ENCODE data around the gene TP53I11. TPM values are rescaled to one million over a fixed set of nuclear protein-coding genes. Genes with fewer than 3 reads are reported as not detected.

TP53I11 gene
- total RNA-seq, 6 experiments from 2014 or later: 1.1 to 2.9 (median 1.8) TPM

DNA sequence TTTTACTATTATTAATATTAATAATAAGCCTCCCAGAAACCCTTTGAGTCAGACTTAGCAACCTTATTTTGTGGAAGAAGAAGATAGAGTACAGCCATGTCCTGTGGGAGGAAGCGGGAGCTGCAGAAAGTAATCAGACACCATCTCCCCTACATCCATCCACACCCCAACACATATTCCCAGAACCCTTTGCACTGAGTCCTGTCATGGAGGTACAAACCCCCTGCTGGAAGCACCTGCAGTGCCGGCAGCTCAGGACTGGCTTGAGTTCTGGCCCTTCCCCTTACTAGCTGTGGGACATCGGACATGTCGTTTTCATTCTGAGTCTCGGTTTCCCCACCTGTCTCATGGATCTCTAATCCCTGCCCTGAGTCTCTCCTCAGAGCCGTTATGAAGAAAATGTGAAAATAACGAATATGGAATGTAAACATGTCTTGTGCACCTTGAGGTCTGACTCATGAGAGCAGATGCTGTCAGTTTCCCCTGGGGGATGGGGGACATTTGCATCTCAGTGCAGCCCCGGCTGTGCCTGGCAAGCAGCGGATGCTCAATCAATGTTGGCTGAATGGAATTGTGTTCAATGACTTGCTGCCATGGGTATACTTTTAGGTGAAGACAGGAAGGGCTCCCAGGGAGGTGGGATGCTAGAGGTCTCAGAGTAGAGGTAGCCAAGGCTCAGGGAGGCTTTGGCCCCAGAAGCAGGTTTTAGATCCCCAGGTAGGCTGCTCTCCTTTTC, 45.4 kb downstream of the TP53I11 start:
- no peaks in the 10 kb centered on the region for H3K36me3 Mint-ChIP-seq (ENCODE audit: low read depth)
- no peaks in the 10 kb centered on the region for H3K4me1 Mint-ChIP-seq (ENCODE audit: low read depth)
- no peaks in the 10 kb centered on the region for H3K9me3 Mint-ChIP-seq
- peaks cover 53% of the 10 kb centered on the region for H3K27me3 Mint-ChIP-seq (ENCODE audit: insufficient read depth)
- no peak for DNase-seq
- H3K27ac Mint-ChIP-seq: no peak overlapping the region
- no peak overlapping the region for H3K4me3 Mint-ChIP-seq
- TF ChIP-seq, protein P1, sequence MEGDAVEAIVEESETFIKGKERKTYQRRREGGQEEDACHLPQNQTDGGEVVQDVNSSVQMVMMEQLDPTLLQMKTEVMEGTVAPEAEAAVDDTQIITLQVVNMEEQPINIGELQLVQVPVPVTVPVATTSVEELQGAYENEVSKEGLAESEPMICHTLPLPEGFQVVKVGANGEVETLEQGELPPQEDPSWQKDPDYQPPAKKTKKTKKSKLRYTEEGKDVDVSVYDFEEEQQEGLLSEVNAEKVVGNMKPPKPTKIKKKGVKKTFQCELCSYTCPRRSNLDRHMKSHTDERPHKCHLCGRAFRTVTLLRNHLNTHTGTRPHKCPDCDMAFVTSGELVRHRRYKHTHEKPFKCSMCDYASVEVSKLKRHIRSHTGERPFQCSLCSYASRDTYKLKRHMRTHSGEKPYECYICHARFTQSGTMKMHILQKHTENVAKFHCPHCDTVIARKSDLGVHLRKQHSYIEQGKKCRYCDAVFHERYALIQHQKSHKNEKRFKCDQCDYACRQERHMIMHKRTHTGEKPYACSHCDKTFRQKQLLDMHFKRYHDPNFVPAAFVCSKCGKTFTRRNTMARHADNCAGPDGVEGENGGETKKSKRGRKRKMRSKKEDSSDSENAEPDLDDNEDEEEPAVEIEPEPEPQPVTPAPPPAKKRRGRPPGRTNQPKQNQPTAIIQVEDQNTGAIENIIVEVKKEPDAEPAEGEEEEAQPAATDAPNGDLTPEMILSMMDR (IDR thresholded peaks at IDR 0.05): no peak

DNA sequence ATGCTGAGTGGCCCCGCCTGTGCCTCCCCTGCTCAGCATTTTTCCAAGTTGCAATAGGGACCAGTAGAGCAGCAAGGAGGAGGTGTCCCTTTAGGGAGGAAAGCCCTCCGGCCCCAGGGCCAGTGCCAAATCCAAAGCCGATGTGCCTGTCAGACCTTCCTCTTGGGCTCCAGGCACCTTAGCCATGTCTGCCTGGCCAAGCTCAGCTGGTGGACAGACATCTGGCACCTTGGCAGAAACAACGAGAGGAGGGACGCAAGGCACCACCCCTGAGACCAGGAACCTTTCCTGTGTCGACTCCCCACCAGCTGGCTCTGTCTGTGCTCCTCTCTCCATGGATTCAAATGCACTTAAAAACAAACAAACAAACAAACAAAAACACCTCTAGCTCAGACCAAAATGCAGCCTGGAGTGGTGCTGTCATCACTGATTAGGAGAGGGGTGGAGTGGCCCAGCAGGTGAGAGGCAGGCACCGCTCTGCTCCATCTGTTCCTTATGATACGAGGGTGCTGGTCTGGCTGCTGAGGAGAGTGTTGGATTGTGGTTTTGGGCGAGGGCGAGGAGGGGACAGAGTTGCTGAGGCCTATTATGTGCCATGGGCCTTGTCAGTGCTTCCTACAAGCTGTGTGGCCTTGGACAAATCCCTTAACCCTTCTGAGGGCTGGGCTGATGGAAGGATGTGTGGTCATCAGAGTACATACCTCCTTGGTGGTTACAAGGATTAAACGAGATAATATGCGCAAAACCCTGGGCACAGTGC, 46.2 kb downstream of the TP53I11 start:
- H3K4me1 Mint-ChIP-seq (ENCODE audit: low read depth): no peaks in the 10 kb centered on the region
- H3K27me3 Mint-ChIP-seq (ENCODE audit: insufficient read depth): peaks cover 54% of the 10 kb centered on the region
- H3K36me3 Mint-ChIP-seq (ENCODE audit: low read depth): no peaks in the 10 kb centered on the region
- H3K4me3 Mint-ChIP-seq: no peak overlapping the region
- TF ChIP-seq, protein P1 (IDR thresholded peaks at IDR 0.05): no peak
- H3K27ac Mint-ChIP-seq: no peak overlapping the region
- H3K9me3 Mint-ChIP-seq: no peaks in the 10 kb centered on the region
- DNase-seq: no peak

DNA sequence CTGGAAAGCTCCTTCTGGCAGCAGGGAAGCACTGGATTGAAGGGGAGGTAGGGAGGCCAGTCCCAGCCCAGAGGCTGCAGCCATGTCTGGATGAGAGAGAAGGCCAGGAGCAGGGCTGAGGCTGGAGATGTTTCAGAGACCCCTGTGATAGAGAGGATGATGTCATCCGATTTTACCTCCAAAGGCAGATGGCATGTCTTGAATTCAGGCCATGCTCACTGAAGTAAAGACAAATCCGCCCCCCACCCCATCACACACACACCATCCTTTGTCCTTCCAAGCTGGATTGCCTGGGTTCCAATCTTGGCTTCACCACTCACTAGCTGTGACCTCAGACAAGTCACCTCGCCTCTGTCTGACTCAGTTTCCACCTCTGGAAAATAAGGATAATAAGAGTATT, 47.2 kb downstream of the TP53I11 start:
- no peaks in the 10 kb centered on the region for H3K36me3 Mint-ChIP-seq (ENCODE audit: low read depth)
- H3K27me3 Mint-ChIP-seq (ENCODE audit: insufficient read depth): peaks cover 54% of the 10 kb centered on the region
- DNase-seq: no peak
- peaks cover 6% of the 10 kb centered on the region; the same call in 1 of the 2 replicates for H3K9me3 Mint-ChIP-seq
- H3K4me1 Mint-ChIP-seq (ENCODE audit: low read depth): no peaks in the 10 kb centered on the region
- no peak overlapping the region for H3K27ac Mint-ChIP-seq
- no peak overlapping the region for H3K4me3 Mint-ChIP-seq
- TF ChIP-seq, protein P1 (IDR thresholded peaks at IDR 0.05): no peak

DNA sequence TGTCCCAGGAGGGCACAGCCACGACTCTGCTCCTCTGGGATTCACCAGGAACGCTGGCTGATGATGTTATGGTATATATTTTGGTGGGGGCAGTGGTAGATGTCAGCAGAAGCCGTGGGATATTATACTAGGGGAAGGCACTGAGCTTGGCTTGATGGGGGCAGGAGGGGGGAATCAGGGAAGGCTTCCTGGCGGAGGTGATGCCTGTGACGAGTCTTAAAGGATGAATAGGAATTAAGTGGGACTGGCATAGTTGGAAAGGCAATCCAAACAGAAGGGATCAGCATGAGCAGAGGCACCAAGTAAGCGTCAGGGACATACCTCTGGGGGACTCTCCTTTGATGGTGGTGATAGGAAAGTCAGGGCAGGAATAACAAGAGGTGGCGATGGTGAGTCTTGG, 47.6 kb downstream of the TP53I11 start:
- Mint-ChIP-seq H3K27me3 (ENCODE audit: insufficient read depth) (peaks cover 51% of the 10 kb centered on the region), H3K4me1 (ENCODE audit: low read depth) (no peaks in the 10 kb centered on the region), H3K9me3 (peaks cover 6% of the 10 kb centered on the region; the same call in 1 of the 2 replicates), H3K4me3 (no peak overlapping the region), H3K36me3 (ENCODE audit: low read depth) (no peaks in the 10 kb centered on the region), H3K27ac (no peak overlapping the region)
- no peak for DNase-seq
- TF ChIP-seq, protein P1 (IDR thresholded peaks at IDR 0.05): no peak

DNA sequence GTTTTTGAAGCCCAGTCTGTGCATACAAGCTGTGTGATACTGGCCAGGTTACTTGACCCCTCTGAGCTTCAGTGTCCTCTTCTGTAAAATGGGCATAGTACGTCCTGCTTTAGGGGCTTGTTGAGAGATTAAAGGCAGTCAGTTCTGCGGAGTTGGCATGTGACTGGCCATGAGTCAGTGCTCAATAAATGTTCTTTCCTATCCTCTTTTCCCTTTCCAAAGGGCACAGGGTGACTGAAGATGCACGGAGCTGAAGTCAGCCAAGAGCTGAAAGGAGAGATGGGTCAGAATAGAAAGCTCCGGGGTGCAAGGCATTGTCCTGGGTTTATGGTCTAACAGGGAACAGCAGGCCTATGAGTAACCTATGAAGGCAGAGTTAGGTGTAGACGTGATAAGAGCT, 48.9 kb downstream of the TP53I11 start:
- Mint-ChIP-seq H3K4me3 (no peak overlapping the region), H3K9me3 (peaks cover 6% of the 10 kb centered on the region; the same call in 1 of the 2 replicates), H3K36me3 (ENCODE audit: low read depth) (no peaks in the 10 kb centered on the region), H3K4me1 (ENCODE audit: low read depth) (no peaks in the 10 kb centered on the region), H3K27me3 (ENCODE audit: insufficient read depth) (peaks cover 55% of the 10 kb centered on the region), H3K27ac (no peak overlapping the region)
- no peak for DNase-seq
- TF ChIP-seq, protein P1 (IDR thresholded peaks at IDR 0.05): no peak

All from HFFc6 (cell line).